Heart right ventricle (tissue), 16 donors: ENCODE results near the gene SLC25A21. TPM values are rescaled to one million over a fixed set of nuclear protein-coding genes. Genes with fewer than 3 reads are reported as not detected.

Source experiments
- ATAC-seq, 8 donors: fragments of 200-7000 bp; cut with Tn5 transposase; one replicate each; pipeline ENCODE4 v1.9.1; 2020; ENCODE audit warnings: mild to moderate bottlenecking in 8 of 8, moderate library complexity in 8 of 8, moderate number of reproducible peaks in 1 of 8
- DNase-seq, 2 donors: peaks; one replicate each; pipeline ENCODE4 v3.0.0-alpha.2; 2020
- H3K27ac ChIP-seq, 10 donors: fragments of 200-600 bp; sonication (generic) in 2 of 10; one replicate each; pipeline versions ENCODE4 v1.5.0 to v1.8.0; 2020 to 2022; ENCODE audit warnings: mild to moderate bottlenecking in 3 of 10
- H3K27me3 ChIP-seq, 7 donors: fragments of 200-600 bp; one replicate each; pipeline ENCODE4 v1.8.0; 2021 to 2022; ENCODE audit warnings: mild to moderate bottlenecking in 2 of 7
- H3K36me3 ChIP-seq, 9 donors: fragments of 200-600 bp; sonication (generic) in 1 of 9; one replicate each; pipeline versions ENCODE4 v1.5.0 to v1.8.0; 2020 to 2022; ENCODE audit warnings: mild to moderate bottlenecking in 2 of 9
- H3K4me1 ChIP-seq, 9 donors: fragments of 200-600 bp; sonication (generic) in 1 of 9; one replicate each; pipeline versions ENCODE4 v1.5.0 to v1.8.0; 2020 to 2022; ENCODE audit warnings: mild to moderate bottlenecking in 4 of 9
- H3K4me3 ChIP-seq, 10 donors: fragments of 200-600 bp; sonication (generic) in 2 of 10; one replicate each; pipeline versions ENCODE4 v1.5.0 to v1.8.0; 2020 to 2022; ENCODE audit warnings: mild to moderate bottlenecking in 7 of 10, moderate library complexity in 2 of 10
- H3K9me3 ChIP-seq, 11 donors: fragments of 200-600 bp in 10 of 11; sonication (generic) in 2 of 11; one replicate each; pipeline versions ENCODE4 v1.5.0 to v1.8.0; 2013 to 2022; ENCODE audit warnings: mild to moderate bottlenecking in 2 of 11, control low read depth in 1 of 11, moderate library complexity in 1 of 11
- WGBS, 2 donors: extraction: QIAGEN DNeasy Blood & Tissue Kit; methylation state at CpG; one replicate each; pipeline ENCODE4 v1.1.7; 2013; ENCODE audit warnings: inconsistent platforms in 1 of 2; 5-methylcytosine and 5-hydroxymethylcytosine counted together
- intact Hi-C, 10 donors: fragments of 100-400 bp; cut with DNase I; formaldehyde crosslinking; loops; one replicate each; pipeline versions ENCODE4 v1.11.1 to v1.14.2; 2022
- polyA plus RNA-seq, 2 donors: library from polyadenylated mRNA; stranded (reverse); fragments of 200-250 nt; gene quantifications; one replicate each; pipeline ENCODE4 v1.2.3, GENCODE V29; 2013
- total RNA-seq, 10 donors: library from RNA; stranded (reverse); fragmentation: NEBNext Ultra II Directional in 3 of 10; extraction: Animal tissue kit (Norgen Biotek cat#: 25700) in 3 of 10; gene quantifications; one replicate each; pipeline versions ENCODE4 v1.2.1 to v1.2.4, GENCODE V29; 2021 to 2023
- TF ChIP-seq, protein P1 (sequence below), 9 donors: fragments of 200-600 bp; sonication (generic) in 2 of 9; IDR thresholded peaks; one replicate each; pipeline versions ENCODE4 v1.5.0 to v1.8.0; 2021 to 2022; ENCODE audit warnings: antibody characterized with exemption in 9 of 9, mild to moderate bottlenecking in 5 of 9, moderate library complexity in 1 of 9
- donor health status: Arrhythmogenic right ventricular cardiomyopathy.
- donor health status: ischemic (EF 13 %, LVEDD 7.1; RV severe dilation, severe dysfunction).
- donor health status: healthy with polysubstance abuse.
- donor health status: DM: no; HTN: yes; CAD: no.
- donor health status: DM: no; HTN: no; CAD: no.
- donor health status: ischemic (EF 25% LVEDD 6.9; RV normal size, moderate dysfunction).
- donor health status: ischemic (EF 25% LVEDD 5.7; RV mildly dilated, moderate dysfunction).
- donor health status: healthy.
- donor health status: DM: yes; HTN: yes; CAD: no.
- donor health status: Ischemic cardiomyopathy.
- donor health status: ischemic (EF 35%, LVEDD 5.7; RV mildly dilated, moderate dysfunction).
- donor health status: nonischemic (EF 11% LVEDD 7.7; RV severe dilation, severe dysfunction).
- donor health status: DM: yes; HTN: yes; CAD: no.
- donor health status: PGD.
- donor health status: ischemic (EF 29% LVEDD 5.4; RV normal size, mild dysfunction).
- donor health status: nonischemic (EF 23%, LVEDD 6.1; RV moderate dilation, normal function).

The SLC25A21 gene
- total and polyA plus RNA-seq, 12 donors = 0.08 to 1.3 (median 0.34) TPM

DNA sequence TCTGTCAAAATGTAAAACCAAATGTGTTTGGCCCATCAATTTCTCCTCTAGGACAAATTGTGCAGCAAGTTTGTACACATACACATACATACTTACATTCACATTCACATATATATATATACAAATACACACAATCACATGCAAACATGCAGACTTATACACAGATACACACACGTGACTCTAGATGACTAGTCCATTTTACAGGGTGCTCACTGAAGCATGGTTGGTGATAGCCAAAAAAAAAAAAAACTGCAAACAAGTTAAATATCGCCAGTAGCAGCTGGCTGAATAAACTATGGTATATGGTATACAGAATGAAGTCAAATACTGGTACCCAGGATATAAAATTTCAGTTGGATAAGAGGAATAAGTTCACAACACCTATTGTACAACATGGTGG, 77.9 kb downstream of the SLC25A21 start:
- no peak for ATAC-seq

DNA sequence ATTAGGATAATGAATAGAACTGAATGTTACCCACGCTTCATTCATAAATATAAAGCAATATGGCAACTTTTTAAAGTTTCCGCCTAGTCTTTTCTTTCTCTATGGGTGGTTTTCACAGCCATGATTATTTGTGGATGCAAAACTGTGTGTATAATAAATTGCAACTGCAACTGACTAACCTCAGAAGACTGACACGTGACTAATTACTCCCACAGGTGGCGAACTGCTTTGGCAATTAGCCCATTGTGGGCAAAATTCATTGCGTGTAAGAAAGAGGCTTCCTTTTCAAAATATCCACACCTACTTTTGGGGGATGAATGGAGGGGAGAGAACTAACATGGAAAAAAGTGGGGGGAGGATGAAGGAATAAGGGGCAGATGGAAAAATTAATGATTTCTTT, 79.0 kb downstream of the SLC25A21 start:
- DNase-seq (no peak), ATAC-seq (no peak)
- Histone ChIP-seq H3K4me1 (no peaks in the 10 kb centered on the region), H3K27ac (no peak overlapping the region), H3K36me3 (no peaks in the 10 kb centered on the region), H3K9me3 (peaks cover 0 to 7% (median 0%) of the 10 kb centered on the region in 11 donors), H3K27me3 (no peaks in the 10 kb centered on the region), H3K4me3 (no peak overlapping the region)
- TF ChIP-seq, protein P1, sequence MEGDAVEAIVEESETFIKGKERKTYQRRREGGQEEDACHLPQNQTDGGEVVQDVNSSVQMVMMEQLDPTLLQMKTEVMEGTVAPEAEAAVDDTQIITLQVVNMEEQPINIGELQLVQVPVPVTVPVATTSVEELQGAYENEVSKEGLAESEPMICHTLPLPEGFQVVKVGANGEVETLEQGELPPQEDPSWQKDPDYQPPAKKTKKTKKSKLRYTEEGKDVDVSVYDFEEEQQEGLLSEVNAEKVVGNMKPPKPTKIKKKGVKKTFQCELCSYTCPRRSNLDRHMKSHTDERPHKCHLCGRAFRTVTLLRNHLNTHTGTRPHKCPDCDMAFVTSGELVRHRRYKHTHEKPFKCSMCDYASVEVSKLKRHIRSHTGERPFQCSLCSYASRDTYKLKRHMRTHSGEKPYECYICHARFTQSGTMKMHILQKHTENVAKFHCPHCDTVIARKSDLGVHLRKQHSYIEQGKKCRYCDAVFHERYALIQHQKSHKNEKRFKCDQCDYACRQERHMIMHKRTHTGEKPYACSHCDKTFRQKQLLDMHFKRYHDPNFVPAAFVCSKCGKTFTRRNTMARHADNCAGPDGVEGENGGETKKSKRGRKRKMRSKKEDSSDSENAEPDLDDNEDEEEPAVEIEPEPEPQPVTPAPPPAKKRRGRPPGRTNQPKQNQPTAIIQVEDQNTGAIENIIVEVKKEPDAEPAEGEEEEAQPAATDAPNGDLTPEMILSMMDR (IDR thresholded peaks at IDR 0.05) = no peak
- WGBS, 2 donors = 68 to 72% methylated on average over 5 of the region's 5 CpGs
- intact Hi-C loops = no loop called here

More for the DNA sequence above, 77.9 kb downstream of the SLC25A21 start:
- Histone ChIP-seq H3K4me3 (no peak overlapping the region), H3K9me3 (peaks cover 0 to 7% (median 0%) of the 10 kb centered on the region in 11 donors), H3K27me3 (no peaks in the 10 kb centered on the region), H3K4me1 (no peaks in the 10 kb centered on the region), H3K36me3 (no peaks in the 10 kb centered on the region), H3K27ac (no peak overlapping the region)
- WGBS, 2 donors = 62 to 78% methylated on average over 2 of the region's 2 CpGs
- TF ChIP-seq, protein P1 (IDR thresholded peaks at IDR 0.05) = no peak
- DNase-seq = no peak
- intact Hi-C loops = no loop called here

DNA sequence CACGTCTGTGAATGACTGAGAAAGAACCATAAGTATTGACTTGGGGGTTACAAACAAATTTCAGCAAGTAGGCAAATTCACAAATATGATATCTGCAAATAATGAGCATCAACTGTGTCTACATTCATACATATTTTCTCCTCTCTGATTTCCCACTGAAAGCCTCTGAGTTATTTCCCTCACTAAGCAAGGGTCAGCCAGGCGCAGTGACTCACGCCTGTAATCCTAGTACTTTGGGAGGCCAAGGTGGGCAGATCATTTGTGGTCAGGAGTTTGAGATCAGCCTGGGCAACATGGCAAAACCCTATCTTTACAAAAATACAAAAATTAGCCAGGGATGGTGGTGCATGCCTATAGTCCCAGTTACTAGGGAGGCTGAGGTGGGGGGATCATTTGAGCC, 80.8 kb downstream of the SLC25A21 start:
- peaks cover 0 to 6% (median 0%) of the 10 kb centered on the region in 11 donors for H3K9me3 ChIP-seq
- H3K4me1 ChIP-seq = no peaks in the 10 kb centered on the region
- no peaks in the 10 kb centered on the region for H3K36me3 ChIP-seq
- WGBS, 2 donors = 80 to 82% methylated on average over 3 of the region's 3 CpGs
- TF ChIP-seq, protein P1 (IDR thresholded peaks at IDR 0.05) = no peak
- no peak overlapping the region for H3K27ac ChIP-seq
- no peak for ATAC-seq
- intact Hi-C loops = no loop called here
- H3K4me3 ChIP-seq = no peak overlapping the region
- H3K27me3 ChIP-seq = no peaks in the 10 kb centered on the region
- DNase-seq = no peak

DNA sequence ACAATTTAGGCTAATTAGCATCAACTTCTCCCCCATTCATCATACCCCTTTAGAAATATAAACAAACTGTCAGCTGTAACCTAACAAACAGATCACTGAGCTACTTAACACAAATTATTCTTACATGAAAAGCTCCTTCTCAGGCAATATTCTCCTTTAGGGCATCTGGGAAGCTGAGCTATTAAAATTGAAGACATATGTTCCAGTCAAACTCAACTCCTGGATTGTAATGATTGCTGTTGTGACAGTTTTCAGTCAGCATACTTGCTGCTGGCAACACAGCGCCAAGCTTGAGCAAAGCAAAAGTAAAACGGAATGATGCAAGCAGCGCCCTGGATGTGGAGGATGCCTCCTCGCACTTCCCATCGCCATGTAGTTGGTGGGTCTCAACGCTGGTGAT, 82.4 kb downstream of the SLC25A21 start:
- no peaks in the 10 kb centered on the region for H3K9me3 ChIP-seq
- no peaks in the 10 kb centered on the region for H3K36me3 ChIP-seq
- H3K27ac ChIP-seq = no peak overlapping the region
- no peak for DNase-seq
- H3K4me1 ChIP-seq = no peaks in the 10 kb centered on the region
- intact Hi-C loops = no loop called here
- WGBS, 2 donors = 71 to 73% methylated on average over 6 of the region's 6 CpGs
- no peak for ATAC-seq
- no peaks in the 10 kb centered on the region for H3K27me3 ChIP-seq
- TF ChIP-seq, protein P1 (IDR thresholded peaks at IDR 0.05) = no peak
- no peak overlapping the region for H3K4me3 ChIP-seq
